HUDEP-2 (cell line): ENCODE data around the gene CSF3R.
A peak's percentile ranks its signal among the peaks of the same experiment; 100 is the strongest.
"Not testable (repeated sequence)": the region's sequence is repeated elsewhere in the genome, so short reads cannot be mapped to it uniquely, and the experiment has no call there.

ENCODE experiments used
- DNase-seq, 76 experiments: peaks; one replicate each; lab custom pipeline; 2025; ENCODE audit not compliant: unreplicated experiment in 76 of 76; lab: John Stamatoyannopoulos, UW

The CSF3R gene

DNA sequence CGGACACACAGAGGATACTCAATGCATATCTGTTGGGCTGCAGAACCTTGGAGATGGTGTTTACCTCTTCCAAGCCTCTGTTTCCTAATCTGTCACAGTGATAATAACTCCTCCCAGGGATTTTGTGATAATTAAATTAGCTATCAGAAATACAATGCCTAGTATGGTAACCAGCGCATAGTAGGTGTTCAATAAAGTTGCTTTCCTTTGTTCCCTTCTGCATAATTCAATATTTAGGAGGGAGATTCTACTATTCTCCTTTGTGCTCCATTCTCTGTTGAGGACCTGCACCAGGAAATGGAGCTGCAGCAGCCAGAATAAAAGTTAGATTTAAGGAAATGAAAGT lies 3.4 kb upstream of the CSF3R start:
- no peak for DNase-seq

DNA sequence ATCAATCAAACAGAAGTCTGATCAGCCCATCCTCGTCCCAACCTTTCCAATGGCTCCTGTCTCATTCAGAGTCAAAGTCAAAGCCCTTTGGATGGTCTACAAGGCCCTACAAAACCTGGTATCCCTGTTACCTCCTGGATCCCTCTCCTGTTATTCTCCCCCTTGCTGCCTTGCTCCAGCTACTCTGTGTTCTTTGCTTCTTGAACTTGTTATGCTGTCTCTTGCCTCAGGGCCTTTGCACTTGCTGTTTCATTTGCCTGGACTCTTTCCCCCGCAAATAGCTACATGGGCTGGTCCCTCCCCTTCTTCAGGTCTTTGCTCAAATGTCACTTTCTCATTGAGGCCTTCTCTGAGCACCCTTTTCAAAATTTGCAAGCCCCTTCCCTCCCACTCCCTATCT lies 1.4 kb upstream of the CSF3R start:
- no peak for DNase-seq

DNA sequence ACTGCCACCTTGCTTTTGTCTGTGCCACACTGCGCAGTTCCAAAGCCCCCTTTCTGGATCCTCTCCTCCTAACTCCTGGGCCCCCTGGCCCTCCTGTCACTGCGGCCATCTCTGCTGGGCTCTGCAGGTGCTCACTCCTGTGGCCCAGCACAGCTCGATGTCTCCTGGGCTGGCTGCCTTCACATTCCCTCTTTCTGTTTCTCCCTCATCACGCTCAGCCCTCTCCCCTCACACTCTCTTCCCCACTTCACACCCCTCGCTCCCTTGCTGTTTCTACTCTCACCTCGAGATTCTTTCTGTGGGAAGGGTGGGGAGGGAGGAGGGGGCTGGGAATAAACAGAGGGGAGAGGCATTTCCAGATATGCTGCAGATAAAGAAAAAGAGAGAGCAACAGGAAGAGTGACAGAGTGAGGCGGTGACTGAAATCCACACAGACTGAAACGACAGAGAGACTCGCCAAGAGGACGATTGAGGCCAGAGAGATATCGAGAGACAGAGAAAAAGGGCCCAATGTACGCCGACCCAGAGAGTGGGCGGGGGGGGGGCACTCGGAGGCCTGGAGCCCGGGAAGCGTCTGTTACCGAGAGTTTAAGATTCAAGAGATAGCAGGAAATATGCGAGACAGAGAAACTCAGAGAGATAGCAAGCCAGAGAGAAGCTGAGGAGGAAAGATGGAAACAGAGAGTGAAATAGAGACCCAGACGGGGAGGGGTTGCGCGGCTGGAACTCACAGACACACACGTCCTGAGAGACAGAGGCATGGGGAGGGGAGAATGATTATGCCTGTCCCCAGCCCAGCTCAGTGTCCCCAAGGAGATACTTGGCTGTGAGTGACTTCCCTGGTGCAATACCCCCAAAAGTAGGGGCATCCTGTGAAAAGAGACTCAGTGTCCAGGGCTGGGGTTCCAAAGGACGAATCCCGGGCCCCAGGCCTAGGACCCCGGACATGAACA lies 666 bp downstream of the CSF3R start:
- DNase-seq, result no peak

DNA sequence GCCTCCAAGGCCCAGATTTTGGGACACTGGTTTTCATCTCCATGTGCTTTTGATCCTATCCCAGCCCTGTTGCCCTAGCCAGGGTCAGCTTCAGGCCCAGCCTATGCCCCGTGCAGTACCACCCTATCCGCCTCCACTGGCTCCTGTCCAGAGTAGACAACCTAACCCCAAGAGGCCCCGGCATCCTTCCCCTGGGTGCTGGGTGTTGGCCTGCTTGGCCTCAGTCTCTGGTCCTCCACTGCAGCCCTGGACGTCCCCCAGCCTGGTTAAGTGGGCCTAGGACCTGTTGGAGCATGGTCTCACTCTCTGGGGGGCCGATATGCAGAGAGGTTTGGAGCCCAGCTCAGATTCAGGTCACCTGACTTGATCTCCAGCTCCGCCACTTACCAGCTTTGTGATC lies 1.6 kb downstream of the CSF3R start:
- no peak for DNase-seq

DNA sequence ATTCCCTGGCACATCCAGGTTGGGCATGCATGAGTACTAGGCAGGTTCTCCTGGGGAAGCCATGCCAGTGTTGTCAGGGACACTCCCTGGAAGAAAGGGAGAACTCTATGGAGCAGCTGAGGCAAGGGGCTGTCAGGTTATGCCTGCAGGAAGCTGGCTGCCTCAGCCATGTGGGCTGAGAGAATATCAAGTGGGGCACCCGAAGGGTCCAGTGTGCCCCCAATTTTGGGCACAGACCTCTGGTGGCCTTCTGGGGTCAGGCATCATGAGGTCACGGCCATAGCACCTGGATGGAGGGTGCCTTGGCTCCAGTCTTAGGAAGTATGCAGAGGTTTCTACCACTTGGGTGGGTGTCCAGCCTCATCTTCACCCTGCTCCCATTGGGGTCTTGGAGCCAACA lies 2.6 kb downstream of the CSF3R start:
- DNase-seq, result no peak

DNA sequence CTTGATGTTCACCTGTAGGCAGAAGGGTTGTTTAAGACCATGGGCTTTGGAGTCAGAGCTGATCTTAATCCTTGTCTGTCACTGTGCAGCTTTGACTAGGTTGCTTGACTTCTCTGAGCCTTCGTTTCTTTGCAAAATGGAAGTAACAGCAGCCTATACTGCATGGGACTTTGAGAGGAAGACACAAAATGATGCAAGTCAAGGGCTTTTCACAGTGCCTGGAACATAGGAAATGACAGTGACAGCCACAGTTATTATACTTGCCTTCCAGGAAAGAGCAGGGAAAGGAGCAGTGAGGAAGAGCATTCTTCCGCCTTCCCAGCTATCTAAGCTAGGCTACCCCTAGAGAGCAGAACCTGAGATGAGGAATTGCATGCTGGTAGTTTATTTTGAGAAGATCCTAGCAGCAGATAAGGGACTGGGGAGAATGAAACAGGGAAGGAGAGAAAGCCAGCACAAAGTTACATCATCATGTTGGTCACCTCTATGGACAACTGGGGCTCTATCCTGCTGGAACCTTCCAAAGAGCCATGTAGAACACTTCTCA lies 3.1 kb downstream of the CSF3R start:
- DNase-seq, result no peak

DNA sequence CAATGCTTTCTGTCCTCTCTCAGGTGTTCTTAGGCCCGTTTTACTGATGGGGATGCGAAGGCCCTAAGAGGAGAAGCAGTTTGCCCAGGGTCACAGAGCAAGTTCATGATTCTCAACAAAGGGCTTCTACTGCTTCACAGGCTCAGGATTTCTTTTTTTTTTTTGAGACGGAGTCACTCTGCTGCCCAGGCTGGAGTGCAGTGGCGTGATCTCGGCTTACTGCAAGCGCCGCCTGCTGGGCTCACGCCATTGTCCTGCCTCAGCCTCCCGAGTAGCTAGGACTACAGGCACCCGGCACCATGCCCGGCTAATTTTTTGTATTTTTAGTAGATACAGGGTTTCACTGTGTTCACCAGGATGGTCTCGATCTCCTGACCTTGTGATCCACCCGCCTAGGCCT lies 5.1 kb downstream of the CSF3R start:
- DNase-seq, result not testable (repeated sequence)

DNA sequence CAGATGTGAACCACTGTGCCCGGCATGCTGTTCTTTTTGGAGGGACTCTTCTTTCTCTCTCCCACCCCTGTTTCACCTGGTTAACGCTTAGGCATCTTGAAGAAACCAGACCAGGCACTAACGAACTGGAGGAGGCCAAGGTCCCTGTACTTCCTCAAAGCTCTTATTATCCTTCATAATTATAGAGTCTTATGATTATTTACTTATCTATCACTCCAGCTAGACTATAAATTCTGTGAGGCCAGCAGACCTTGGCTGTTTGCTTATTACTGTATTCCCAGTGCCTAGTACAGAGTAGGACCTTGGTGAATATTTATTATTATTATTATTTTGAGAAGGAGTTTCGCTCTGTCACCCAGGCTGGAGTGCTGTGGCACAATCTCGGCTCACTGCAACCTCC lies 5.8 kb downstream of the CSF3R start:
- no peak for DNase-seq

DNA sequence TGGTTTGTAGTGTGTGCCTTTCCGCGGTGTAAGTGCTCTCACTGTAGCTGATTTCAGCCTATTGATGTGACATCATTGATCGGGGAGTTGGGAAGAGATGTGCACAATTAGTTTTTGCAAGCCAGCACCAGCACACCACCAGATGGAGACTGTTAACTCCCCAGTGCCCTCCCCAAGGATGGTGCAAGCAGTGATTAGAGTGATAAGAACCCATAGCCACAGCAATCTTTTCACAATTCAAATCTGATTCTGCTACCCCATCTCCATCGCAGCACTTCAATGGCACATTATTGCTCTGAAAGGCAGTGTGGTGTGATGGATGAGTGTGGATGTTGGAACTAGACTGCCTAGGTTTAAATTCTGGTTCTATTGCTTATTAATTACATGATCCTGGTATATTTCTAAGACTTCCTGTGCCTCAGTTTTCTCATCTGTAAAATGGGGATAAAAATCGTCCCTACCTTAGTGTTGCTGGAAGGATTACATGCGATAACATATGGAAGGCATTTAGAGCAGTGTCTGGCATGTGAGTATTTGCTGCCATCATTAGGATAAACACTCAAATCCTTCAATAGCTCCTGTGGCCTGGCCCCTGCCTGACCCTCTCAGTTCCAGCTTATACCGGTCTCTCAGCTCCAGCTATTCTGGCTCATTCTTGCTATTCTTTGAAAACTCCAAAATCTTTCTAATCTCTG lies 6.7 kb downstream of the CSF3R start:
- DNase-seq, result no peak

DNA sequence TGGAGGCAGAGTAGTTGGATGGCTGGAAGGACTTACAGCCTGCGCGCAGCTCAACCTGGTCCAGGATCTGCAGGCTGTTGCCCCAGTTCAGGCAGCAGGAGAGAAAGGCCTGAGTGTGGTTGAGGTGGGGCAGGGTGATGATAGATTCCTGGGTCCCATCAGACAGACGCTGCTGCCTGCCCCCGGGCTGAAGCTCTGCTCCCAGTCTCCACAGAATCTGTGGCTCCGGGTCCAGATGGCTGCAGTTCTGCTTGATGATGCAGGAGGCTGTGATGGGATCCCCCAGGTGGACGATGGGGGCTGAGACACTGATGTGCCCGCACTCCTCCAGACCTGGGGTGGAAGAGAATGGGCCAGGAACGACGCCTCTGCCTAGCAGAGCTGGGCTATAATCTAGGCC lies 7.4 kb downstream of the CSF3R start:
- no peak for DNase-seq

DNA sequence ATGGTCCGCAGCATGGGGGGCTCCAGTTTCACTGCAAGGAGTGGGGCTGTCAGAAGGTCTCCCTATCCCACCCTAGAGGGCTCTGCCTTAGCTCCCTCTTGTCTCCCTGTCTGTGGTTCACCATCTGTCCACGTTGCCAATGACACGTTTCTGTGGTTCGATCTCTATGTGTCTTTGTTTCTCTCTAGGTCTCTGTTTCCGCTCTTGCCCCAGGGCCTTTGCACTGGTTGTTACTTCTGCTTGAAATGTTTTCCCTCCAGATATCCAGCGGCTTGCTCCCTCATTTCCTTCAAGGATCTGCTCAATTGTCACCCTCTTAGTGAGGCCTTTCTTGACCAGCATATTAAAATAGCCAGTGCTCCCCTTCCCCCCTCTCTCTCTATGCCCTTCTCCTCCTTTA lies 10.1 kb downstream of the CSF3R start:
- DNase-seq, result no peak

DNA sequence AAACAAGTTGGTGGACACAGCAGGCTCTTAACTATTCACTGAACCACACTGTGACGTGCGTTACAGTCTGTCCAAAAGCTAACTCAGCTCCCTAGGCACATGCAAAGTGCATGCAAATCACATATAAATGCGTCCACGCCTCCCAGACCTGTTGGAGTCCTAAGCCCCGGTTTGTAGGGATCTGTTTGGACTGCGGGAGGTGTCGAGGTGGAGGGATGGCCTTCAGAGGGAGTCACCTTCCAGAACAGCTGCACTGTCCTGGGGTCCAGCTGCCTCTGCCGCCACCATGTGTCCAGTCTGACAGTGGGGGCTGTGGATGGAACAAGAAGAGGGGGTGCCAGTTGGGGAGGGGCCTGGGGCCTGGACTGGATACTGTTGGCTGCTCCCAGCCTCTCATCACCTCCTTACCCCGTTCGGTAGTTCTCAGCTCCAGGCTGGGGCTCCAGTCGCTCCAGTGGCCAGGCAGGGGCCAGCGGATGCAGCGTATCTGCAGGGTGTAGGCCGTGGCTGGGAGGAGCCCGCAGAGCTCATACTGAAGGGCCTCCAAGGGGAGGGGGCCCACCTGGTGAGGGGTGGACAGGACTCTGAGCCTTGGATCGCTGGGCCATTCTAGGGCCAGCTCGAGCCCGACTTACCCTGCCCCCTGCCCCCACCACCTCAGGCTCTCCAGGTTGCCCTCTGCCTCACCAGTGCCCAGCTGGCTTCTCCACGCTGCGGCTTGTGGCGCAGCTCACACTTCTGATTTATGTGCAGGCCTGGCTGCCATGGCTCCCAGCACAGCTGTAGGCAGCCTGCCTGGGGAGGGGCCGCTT lies 10.7 kb downstream of the CSF3R start:
- DNase-seq, result no peak

DNA sequence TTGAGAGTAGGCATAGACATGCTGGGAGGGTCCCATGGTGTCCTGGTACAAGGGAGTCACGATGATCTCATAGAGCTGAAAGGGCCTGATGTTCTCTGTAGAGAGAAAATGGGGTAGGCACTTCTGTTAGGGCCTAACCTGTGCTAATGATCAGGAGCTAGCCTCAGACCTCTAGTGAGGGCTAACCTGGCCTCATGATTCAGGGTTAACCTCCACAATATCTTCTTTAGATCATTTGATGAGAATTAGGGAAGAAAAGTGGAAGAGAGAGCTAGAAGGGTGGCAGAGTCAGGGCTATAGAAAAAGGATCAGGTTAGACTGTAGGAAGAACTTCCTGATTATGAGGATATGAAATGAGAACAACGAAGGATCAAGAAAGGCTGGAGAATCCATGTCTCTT lies 13.6 kb downstream of the CSF3R start:
- DNase-seq, result no peak

DNA sequence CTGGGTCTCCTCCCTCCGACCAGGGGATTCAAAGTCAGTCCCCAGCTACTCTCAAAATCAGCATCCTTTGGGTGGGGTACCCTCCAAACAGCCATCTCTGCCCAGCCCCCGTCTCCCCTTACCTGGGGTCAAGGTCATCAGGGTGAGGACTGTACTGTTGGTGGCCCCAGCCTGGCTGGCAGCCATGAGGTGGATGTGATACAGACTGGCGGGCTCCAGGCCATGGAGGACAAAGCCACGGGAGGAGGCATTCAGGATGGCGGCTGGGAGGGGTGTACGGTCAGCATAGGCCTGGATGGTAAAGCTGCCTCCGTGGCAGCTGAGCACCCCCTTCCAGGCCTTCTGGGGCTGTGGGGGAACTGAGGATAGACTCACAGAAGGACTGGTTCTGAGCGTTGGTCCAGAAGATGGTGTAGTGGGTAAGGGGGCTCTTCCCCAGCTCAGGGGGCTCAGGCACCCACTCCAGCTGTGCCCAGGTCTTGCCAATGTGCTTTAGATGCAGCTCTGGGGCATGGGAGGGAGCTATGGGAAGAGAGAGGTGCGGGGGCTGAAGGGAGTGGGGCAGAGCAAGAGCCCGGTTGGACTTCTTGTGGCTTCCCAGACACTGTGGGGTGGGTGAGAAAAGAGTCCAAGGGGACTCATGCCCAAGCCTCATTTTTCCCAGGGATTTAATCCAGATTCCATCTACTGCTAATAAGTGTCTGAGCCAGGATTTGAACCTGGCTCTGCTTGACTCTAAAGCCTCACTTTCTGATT lies 14.8 kb downstream of the CSF3R start:
- no peak for DNase-seq

DNA sequence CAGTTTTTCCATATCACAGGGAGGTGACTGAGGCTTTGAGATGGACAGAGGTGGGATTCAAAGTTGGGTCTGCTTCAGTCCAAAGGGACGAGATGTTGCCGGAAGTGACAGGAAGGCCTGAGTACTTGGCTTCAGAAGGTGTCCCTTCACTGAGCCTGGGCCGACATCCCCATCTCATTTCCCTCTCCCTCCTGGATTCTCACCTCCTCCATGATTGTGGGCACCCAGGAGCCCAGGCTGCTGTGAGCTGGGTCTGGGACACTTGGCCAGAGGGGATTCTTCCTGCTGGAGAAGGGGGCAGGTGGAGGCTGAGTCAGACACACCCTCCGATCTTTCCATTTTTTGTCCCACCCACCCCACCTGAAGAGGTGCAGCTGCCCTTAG lies 15.7 kb downstream of the CSF3R start:
- DNase-seq, result no peak

DNA sequence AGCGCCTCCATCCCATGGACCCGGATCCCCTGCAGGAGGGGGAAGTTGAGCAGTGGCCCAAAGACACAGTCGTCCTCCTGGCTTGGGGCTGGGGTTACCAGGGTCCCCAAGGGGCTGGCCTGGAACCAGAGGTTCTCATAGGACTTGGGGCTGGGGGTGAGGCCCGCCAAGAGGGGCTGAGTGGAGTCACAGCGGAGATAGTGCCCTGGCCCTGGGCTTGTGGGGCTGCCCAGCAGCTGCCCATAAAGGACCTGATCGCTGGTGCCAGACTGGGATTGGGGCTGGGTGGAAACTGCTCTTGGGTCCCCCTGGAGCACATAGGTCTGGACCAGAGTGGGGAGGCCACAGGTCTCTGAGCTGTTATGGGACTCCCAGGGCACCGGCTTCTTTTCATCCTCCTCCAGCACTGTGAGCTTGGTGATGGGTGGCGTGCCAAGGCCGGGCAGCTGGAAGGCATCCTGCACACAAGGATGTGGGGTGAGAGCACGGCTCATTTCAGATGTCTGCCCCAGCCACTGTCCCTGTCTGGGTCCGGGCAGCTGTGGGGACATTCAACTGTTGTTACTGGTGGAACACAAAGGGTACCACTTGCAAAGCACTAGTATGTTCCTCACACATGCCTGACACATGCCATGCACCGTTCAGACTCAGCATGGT lies 16.2 kb downstream of the CSF3R start:
- DNase-seq, result no peak

DNA sequence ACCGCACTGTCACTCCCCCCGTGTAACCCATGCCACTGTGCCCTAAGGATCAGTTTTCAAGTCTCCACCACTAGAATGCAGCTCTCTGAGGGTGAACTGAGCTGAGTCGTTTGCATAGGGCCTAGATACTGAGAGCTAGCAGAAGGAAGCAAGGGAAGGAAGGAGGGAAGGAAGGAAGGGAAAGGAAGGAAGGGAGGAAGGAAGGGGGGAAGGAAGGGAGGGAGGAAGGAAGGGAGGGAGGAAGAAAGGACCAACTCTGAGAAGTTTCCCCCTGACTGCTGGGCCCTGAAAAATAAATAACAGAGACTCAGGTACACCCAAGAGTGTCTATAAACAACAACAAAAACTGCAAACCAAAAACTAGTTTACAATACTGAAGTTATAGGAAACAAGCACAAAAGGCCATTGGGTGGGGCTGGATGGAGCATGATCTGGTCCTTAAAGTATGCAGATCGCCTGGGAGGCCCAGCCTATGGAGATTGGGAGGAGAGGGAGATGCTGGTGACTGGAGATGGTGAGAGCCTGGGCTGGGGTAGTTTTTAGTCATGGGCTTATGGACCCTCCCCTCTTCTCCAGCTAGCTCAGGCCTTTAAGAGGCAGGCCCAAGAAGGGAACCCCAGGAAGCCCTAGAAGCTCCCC lies 16.9 kb downstream of the CSF3R start:
- DNase-seq, result no peak

DNA sequence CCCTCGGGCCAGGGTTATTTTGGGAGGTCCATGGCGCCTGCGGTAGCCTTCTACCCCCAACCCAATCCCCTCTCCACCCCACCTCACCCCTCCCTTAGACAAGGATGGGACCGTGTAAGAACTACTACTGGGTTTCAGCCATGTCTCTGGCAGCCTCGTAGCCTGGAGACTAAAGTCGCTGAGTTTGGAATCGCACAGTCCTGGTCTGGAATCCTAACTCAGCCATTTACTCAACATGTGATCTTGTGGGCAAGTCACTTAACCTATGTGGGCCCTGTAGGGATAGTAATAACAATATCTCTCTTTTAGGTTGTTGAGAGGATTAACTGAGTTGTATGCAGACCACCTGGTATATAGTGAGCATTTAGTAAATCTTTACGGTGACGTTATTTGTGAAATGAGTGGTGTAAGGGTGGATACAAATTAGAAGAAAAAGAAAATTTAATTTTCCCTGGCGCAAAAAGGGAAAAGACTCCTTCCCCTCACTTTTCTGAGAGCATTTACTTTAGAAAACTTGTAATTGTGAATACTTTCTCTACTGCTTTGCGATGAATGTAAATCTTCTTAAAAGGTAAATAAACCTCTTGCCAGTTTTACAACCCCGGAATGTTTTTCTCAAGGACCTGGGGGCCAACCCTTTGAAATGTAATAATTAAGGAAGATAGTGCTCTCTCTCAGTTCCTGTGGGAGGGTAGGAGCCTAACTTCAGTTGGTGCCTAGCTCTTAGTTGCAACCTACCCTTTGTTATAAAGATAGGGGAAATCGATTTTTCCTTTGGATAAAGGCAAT lies 17.9 kb downstream of the CSF3R start:
- peak in 8 of 76 experiments; percentile 33 to 53 (median 38) for DNase-seq
